HCT116 (cell line): ENCODE results near the gene BET1L.

ENCODE experiments used
- CTCF ChIP-seq, 3 experiments: fragments of 200-600 bp in 1 of 3; sonication (generic) in 1 of 3; IDR thresholded peaks in 2 of 3; conservative IDR thresholded peaks in 1 of 3; 2 replicates each; pipeline ENCODE4 v1.5.1; 2012 to 2017; ENCODE audit warnings: low read depth in 2 of 3, low read length in 2 of 3, antibody characterized with exemption in 1 of 3, borderline replicate concordance in 1 of 3, control low read depth in 1 of 3, mild to moderate bottlenecking in 1 of 3, mixed read lengths in 1 of 3, mixed run types in 1 of 3, moderate library complexity in 1 of 3; ENCODE audit not compliant: insufficient read depth in 1 of 3
- SRF ChIP-seq: IDR thresholded peaks from 2 replicates; pipeline ENCODE4 v1.6.1; 2012; ENCODE audit warnings: low read depth

GRCh38 chr11:221998-222789, 15.0 kb upstream of the BET1L start:
- TF ChIP-seq SRF (no peak), CTCF (IDR thresholded peaks at IDR 0.05 in 2 of 3, conservative IDR thresholded peaks at IDR 0.05 in 1 of 3; ENCODE audit: borderline replicate concordance in 1 of 3, insufficient read depth in 1 of 3, low read depth in 2 of 3, low read length in 2 of 3) (no peak)
